Gastroesophageal sphincter (tissue), 4 donors: ENCODE measurements around the gene UBE2Q1. TPM values are rescaled to one million over a fixed set of nuclear protein-coding genes. Genes with fewer than 3 reads are reported as not detected.

ENCODE experiments used
- ATAC-seq: fragments of 150-250 bp; one replicate; pipeline ENCODE4 v1.9.1; 2016; ENCODE audit warnings: mild to moderate bottlenecking, moderate library complexity
- H3K27ac ChIP-seq, 4 donors: fragments of 200-600 bp; sonication (generic) in 3 of 4; 1 replicate in 3 of 4; 2 replicates in 1 of 4; pipeline ENCODE4 v1.5.1; 2016 to 2019
- H3K27me3 ChIP-seq: fragments of 200-600 bp; sonication (generic); one replicate; pipeline ENCODE4 v1.5.1; 2019
- H3K36me3 ChIP-seq, 2 donors: fragments of 200-600 bp; sonication (generic); one replicate each; pipeline ENCODE4 v1.5.1; 2019; ENCODE audit warnings: control low read depth in 1 of 2
- H3K4me1 ChIP-seq, 3 donors: fragments of 200-600 bp; sonication (generic); 1 replicate in 2 of 3; 2 replicates in 1 of 3; pipeline ENCODE4 v1.5.1; 2016 to 2019; ENCODE audit warnings: control low read depth in 2 of 3
- H3K4me3 ChIP-seq, 2 donors: fragments of 200-600 bp; sonication (generic); one replicate each; pipeline ENCODE4 v1.5.1; 2019; ENCODE audit warnings: mild to moderate bottlenecking in 1 of 2, moderate library complexity in 1 of 2
- H3K9me3 ChIP-seq, 3 donors: fragments of 200-600 bp; sonication (generic); one replicate each; pipeline ENCODE4 v1.5.1; 2017 to 2019; ENCODE audit warnings: control low read depth in 2 of 3
- EP300 ChIP-seq: sonication (generic); formaldehyde crosslinking; IDR thresholded peaks from one replicate; pipeline ENCODE4 v1.6.1; 2017; ENCODE audit warnings: antibody characterized with exemption, mild to moderate bottlenecking
- POLR2A ChIP-seq, 2 donors: fragments of 450-650 bp; IDR thresholded peaks; one replicate each; pipeline ENCODE4 v1.6.1; 2017; ENCODE audit warnings: antibody characterized with exemption in 2 of 2, mild to moderate bottlenecking in 2 of 2, moderate library complexity in 1 of 2
- POLR2AphosphoS5 ChIP-seq: sonication (generic); formaldehyde crosslinking; IDR thresholded peaks from one replicate; pipeline ENCODE4 v1.6.1; 2017; ENCODE audit warnings: antibody characterized with exemption
- WGBS, 2 donors: methylation state at CpG; one replicate each; pipeline ENCODE4 v1.1.5; 2018; ENCODE audit warnings: low coverage in 1 of 2; 5-methylcytosine and 5-hydroxymethylcytosine counted together
- total RNA-seq, 4 donors: library from RNA; depleted of rRNA; stranded (reverse); fragments of >200 nt; gene quantifications; one replicate each; pipeline ENCODE4 v1.1.0, GENCODE V29; 2016
- TF ChIP-seq, protein P1 (sequence below), 4 experiments: fragments of 200-600 bp in 2 of 4; fragments of 450-650 bp in 2 of 4; sonication (generic) in 1 of 4; IDR thresholded peaks; one replicate each; pipeline ENCODE4 v1.5.1; 2017 to 2019; ENCODE audit warnings: antibody characterized with exemption in 4 of 4, mild to moderate bottlenecking in 2 of 4, moderate library complexity in 2 of 4

The UBE2Q1 gene
- total RNA-seq, 4 donors from 2014 or later = 27.4 to 39.7 (median 32.2) TPM

DNA sequence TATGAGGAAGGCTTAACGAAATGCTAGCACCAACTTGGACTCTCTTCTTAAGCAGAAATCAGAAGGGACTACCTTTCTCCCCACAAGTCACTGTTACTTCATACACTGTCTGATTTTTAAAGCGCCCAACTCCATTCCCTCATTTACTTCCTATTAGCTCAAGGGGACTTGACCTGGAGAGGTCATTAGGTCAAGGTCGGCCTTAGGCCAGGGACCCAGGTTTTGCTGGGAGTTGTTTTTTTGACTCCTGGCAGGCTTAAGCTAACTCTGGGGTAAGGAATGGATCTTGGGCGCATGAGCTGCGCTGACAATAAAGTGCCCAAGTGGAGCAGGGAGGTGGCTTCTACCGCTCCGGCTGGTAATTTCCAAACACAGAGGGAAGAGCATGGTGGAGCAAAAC, 32.7 kb upstream of the UBE2Q1 start:
- Histone ChIP-seq H3K36me3 (peaks cover 12 to 100% of the 10 kb centered on the region in 2 donors), H3K27me3 (no peaks in the 10 kb centered on the region), H3K27ac (no peak overlapping the region), H3K4me3 (no peak overlapping the region), H3K4me1 (peaks cover 0 to 10% (median 0%) of the 10 kb centered on the region in 3 donors), H3K9me3 (no peaks in the 10 kb centered on the region)
- TF ChIP-seq, protein P1, sequence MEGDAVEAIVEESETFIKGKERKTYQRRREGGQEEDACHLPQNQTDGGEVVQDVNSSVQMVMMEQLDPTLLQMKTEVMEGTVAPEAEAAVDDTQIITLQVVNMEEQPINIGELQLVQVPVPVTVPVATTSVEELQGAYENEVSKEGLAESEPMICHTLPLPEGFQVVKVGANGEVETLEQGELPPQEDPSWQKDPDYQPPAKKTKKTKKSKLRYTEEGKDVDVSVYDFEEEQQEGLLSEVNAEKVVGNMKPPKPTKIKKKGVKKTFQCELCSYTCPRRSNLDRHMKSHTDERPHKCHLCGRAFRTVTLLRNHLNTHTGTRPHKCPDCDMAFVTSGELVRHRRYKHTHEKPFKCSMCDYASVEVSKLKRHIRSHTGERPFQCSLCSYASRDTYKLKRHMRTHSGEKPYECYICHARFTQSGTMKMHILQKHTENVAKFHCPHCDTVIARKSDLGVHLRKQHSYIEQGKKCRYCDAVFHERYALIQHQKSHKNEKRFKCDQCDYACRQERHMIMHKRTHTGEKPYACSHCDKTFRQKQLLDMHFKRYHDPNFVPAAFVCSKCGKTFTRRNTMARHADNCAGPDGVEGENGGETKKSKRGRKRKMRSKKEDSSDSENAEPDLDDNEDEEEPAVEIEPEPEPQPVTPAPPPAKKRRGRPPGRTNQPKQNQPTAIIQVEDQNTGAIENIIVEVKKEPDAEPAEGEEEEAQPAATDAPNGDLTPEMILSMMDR (IDR thresholded peaks at IDR 0.05) = no peak
- TF ChIP-seq EP300 = no peak
- 83 to 93% methylated on average over 3 to 6 of the region's 7 CpGs for WGBS, 2 donors
- ATAC-seq = no peak

DNA sequence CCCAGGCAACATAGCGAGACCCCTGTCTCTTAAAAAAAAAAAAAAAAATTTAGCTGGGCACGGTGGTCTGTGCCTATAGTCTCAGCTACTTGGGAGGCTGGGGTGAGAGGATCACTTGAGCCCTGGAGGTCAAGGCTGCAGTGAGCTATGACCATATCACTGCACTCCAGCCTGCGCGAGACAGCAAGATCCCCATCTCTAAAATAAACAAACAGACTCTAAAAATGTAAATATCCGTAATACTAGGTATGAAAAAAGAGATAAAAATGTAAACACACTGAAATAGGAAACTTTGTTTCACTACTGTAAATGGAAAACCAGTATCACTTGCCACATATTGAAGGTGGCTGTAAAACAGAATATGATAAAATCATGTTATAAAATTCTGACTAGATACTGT, 32.3 kb upstream of the UBE2Q1 start:
- no peak overlapping the region for H3K27ac ChIP-seq
- H3K36me3 ChIP-seq = peaks cover 12 to 100% of the 10 kb centered on the region in 2 donors
- 40 to 53% methylated on average over 5 of the region's 5 CpGs for WGBS, 2 donors
- H3K27me3 ChIP-seq = no peaks in the 10 kb centered on the region
- ATAC-seq = no peak
- H3K4me3 ChIP-seq = no peak overlapping the region
- peaks cover 0 to 10% (median 0%) of the 10 kb centered on the region in 3 donors for H3K4me1 ChIP-seq
- TF ChIP-seq EP300 = no peak
- TF ChIP-seq, protein P1 (IDR thresholded peaks at IDR 0.05) = no peak
- no peak for TF ChIP-seq POLR2A (IDR thresholded peaks at IDR 0.05)
- TF ChIP-seq POLR2AphosphoS5 = no peak
- no peaks in the 10 kb centered on the region for H3K9me3 ChIP-seq

GRCh38 chr1:154589780-154590179, 31.3 kb upstream of the UBE2Q1 start:
- Histone ChIP-seq H3K36me3 (peaks cover 12 to 100% of the 10 kb centered on the region in 2 donors), H3K4me3 (no peak overlapping the region), H3K9me3 (no peaks in the 10 kb centered on the region), H3K4me1 (peaks cover 0 to 10% (median 0%) of the 10 kb centered on the region in 3 donors), H3K27ac (no peak overlapping the region), H3K27me3 (no peaks in the 10 kb centered on the region)
- WGBS, 2 donors = 70% methylated on average over 5 of the region's 10 CpGs; no CpG with 5 or more reads in 1 of the 2 donors
- ATAC-seq = no peak
- TF ChIP-seq POLR2AphosphoS5 (no peak), POLR2A (IDR thresholded peaks at IDR 0.05) (no peak), EP300 (no peak)
- TF ChIP-seq, protein P1 (IDR thresholded peaks at IDR 0.05) = no peak

- Histone ChIP-seq H3K9me3 (no peaks in the 10 kb centered on the region), H3K4me3 (no peak overlapping the region), H3K36me3 (peaks cover 14 to 100% of the 10 kb centered on the region in 2 donors), H3K27me3 (no peaks in the 10 kb centered on the region), H3K4me1 (peaks cover 0 to 19% (median 0%) of the 10 kb centered on the region in 3 donors), H3K27ac (no peak overlapping the region)
- WGBS, 2 donors = 96 to 100% methylated on average over 1 to 6 of the region's 6 CpGs
- no peak for TF ChIP-seq POLR2AphosphoS5
- no peak for ATAC-seq
Observed at GRCh38 chr1:154586641-154587040, 28.2 kb upstream of the UBE2Q1 start.

GRCh38 chr1:154586231-154586630, 27.8 kb upstream of the UBE2Q1 start:
- no peak overlapping the region for H3K27ac ChIP-seq
- H3K4me1 ChIP-seq = peaks cover 0 to 16% (median 0%) of the 10 kb centered on the region in 3 donors
- WGBS, 2 donors = 71% methylated on average over 6 of the region's 10 CpGs; no CpG with 5 or more reads in 1 of the 2 donors
- H3K36me3 ChIP-seq = peaks cover 14 to 100% of the 10 kb centered on the region in 2 donors
- no peak for TF ChIP-seq POLR2A (IDR thresholded peaks at IDR 0.05)
- no peak for TF ChIP-seq EP300
- TF ChIP-seq POLR2AphosphoS5 = no peak
- TF ChIP-seq, protein P1 (IDR thresholded peaks at IDR 0.05) = no peak
- H3K27me3 ChIP-seq = no peaks in the 10 kb centered on the region
- no peaks in the 10 kb centered on the region for H3K9me3 ChIP-seq
- H3K4me3 ChIP-seq = no peak overlapping the region
- no peak for ATAC-seq
